ENCODE results near the gene CPM. TPM values are rescaled to one million over a fixed set of nuclear protein-coding genes. Genes with fewer than 3 reads are reported as not detected.

Gene CPM
- total RNA-seq, 1 donor = 3.6 TPM

GRCh38 chr12:68967046-68967445, 34.1 kb upstream of the CPM start:
- TF ChIP-seq CTCF (IDR thresholded peaks at IDR 0.05; ENCODE audit: extremely low read depth, low read depth, low read length) = no peak
- no peaks in the 10 kb centered on the region for H4K20me1 ChIP-seq (ENCODE audit: insufficient read depth, low read length)
- no peak overlapping the region for H3K4me3 ChIP-seq (ENCODE audit: insufficient read depth, low read length)
- H3K27ac ChIP-seq (ENCODE audit: low read depth, low read length) = no peak overlapping the region
- H3K9me3 ChIP-seq (ENCODE audit: low read depth, low read length) = no peaks in the 10 kb centered on the region
- no peak for DNase-seq (ENCODE audit: insufficient read length, low spot score, missing footprints)
- no peak overlapping the region for H3K4me2 ChIP-seq (ENCODE audit: insufficient read depth, low read length)
- H3K4me1 ChIP-seq (ENCODE audit: insufficient read depth, low read length) = peaks cover 8% of the 10 kb centered on the region
- H3K79me2 ChIP-seq (ENCODE audit: insufficient read depth, low read length) = no peaks in the 10 kb centered on the region
- H3K36me3 ChIP-seq (ENCODE audit: insufficient read depth, low read length) = no peaks in the 10 kb centered on the region
- H3K27me3 ChIP-seq (ENCODE audit: insufficient read depth, low read length) = no peaks in the 10 kb centered on the region
- H2AFZ ChIP-seq (ENCODE audit: low read length) = no peak overlapping the region

- DNase-seq (ENCODE audit: insufficient read length, low spot score, missing footprints) = no peak
- Histone ChIP-seq H3K4me2 (ENCODE audit: insufficient read depth, low read length) (no peak overlapping the region), H3K27me3 (ENCODE audit: insufficient read depth, low read length) (no peaks in the 10 kb centered on the region), H2AFZ (ENCODE audit: low read length) (no peak overlapping the region), H3K79me2 (ENCODE audit: insufficient read depth, low read length) (no peaks in the 10 kb centered on the region), H3K9me3 (ENCODE audit: low read depth, low read length) (no peaks in the 10 kb centered on the region), H4K20me1 (ENCODE audit: insufficient read depth, low read length) (no peaks in the 10 kb centered on the region), H3K4me3 (ENCODE audit: insufficient read depth, low read length) (no peak overlapping the region), H3K4me1 (ENCODE audit: insufficient read depth, low read length) (peaks cover 3% of the 10 kb centered on the region), H3K36me3 (ENCODE audit: insufficient read depth, low read length) (no peaks in the 10 kb centered on the region), H3K27ac (ENCODE audit: low read depth, low read length) (no peak overlapping the region)
- no peak for TF ChIP-seq CTCF (IDR thresholded peaks at IDR 0.05; ENCODE audit: extremely low read depth, low read depth, low read length)
Observed at GRCh38 chr12:68963856-68964745, 31.1 kb upstream of the CPM start.

- DNase-seq (ENCODE audit: insufficient read length, low spot score, missing footprints) = no peak
- H3K4me2 ChIP-seq (ENCODE audit: insufficient read depth, low read length) = no peak overlapping the region
Observed at GRCh38 chr12:68962877-68963855, 30.2 kb upstream of the CPM start.

More at GRCh38 chr12:68962877-68963855, 30.2 kb upstream of the CPM start:
- Histone ChIP-seq H2AFZ (ENCODE audit: low read length) (no peak overlapping the region), H3K4me1 (ENCODE audit: insufficient read depth, low read length) (peaks cover 3% of the 10 kb centered on the region), H3K9me3 (ENCODE audit: low read depth, low read length) (no peaks in the 10 kb centered on the region), H3K79me2 (ENCODE audit: insufficient read depth, low read length) (no peaks in the 10 kb centered on the region), H3K36me3 (ENCODE audit: insufficient read depth, low read length) (no peaks in the 10 kb centered on the region), H3K27ac (ENCODE audit: low read depth, low read length) (no peak overlapping the region), H4K20me1 (ENCODE audit: insufficient read depth, low read length) (no peaks in the 10 kb centered on the region), H3K27me3 (ENCODE audit: insufficient read depth, low read length) (no peaks in the 10 kb centered on the region), H3K4me3 (ENCODE audit: insufficient read depth, low read length) (no peak overlapping the region)
- no peak for TF ChIP-seq CTCF (IDR thresholded peaks at IDR 0.05; ENCODE audit: extremely low read depth, low read depth, low read length)

Measured in osteoblast (primary cell).